ES-I3 (cell line): ENCODE data around the gene CRTAP.
"Not testable (repeated sequence)": the region's sequence is repeated elsewhere in the genome, so short reads cannot be mapped to it uniquely, and the experiment has no call there.

Experiments used
- H3K36me3 ChIP-seq: 2 replicates; pipeline ENCODE4 v1.6.1; 2013; ENCODE audit warnings: mild to moderate bottlenecking, low read length, control low read depth, moderate library complexity; ENCODE audit not compliant: insufficient read depth
- H3K4me1 ChIP-seq: 2 replicates; pipeline ENCODE4 v1.6.1; 2013; ENCODE audit warnings: mild to moderate bottlenecking, control low read depth, low read length; ENCODE audit not compliant: insufficient read depth
- H3K9ac ChIP-seq: 2 replicates; pipeline ENCODE4 v1.6.1; 2013; ENCODE audit warnings: low read depth, mild to moderate bottlenecking, low read length, moderate library complexity
- H3K9me3 ChIP-seq: 2 replicates; pipeline ENCODE4 v1.6.1; 2013; ENCODE audit warnings: mild to moderate bottlenecking, low read length, moderate library complexity; ENCODE audit not compliant: control insufficient read depth, insufficient read depth

Gene CRTAP

DNA sequence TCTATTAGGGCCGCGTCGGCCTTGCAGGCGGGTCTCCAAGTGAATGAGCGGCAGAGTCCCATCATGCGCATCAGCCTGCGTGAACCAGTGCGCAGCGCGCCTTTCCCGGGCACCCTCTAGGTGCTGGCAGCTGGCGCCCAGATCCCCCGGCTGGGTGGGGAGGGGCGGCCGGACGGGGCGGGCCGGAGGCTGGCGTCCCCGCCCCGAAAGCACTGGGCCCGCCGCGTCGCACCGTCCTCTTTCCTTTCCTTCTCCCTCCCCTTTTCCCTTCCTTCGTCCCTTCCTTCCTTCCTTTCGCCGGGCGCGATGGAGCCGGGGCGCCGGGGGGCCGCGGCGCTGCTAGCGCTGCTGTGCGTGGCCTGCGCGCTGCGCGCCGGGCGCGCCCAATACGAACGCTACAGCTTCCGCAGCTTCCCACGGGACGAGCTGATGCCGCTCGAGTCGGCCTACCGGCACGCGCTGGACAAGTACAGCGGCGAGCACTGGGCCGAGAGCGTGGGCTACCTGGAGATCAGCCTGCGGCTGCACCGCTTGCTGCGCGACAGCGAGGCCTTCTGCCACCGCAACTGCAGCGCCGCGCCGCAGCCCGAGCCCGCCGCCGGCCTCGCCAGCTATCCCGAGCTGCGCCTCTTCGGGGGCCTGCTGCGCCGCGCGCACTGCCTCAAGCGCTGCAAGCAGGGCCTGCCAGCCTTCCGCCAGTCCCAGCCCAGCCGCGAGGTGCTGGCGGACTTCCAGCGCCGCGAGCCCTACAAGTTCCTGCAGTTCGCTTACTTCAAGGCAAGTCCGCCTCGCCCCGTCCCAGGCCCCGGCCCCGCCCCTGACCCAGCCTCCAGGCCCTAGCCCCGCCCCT lies at the start of gene CRTAP:
TSS of gene CRTAP (plus strand) at position 243 of the 850 bp plus-strand sequence. CDS start at position 307, 64 bp downstream.
- H3K9ac ChIP-seq = peak within 1 kb of the TSS; percentile 96
- H3K9me3 ChIP-seq = 0 out of 2 replicates have a peak, but pooled peaks cover 3% of the 10 kb centered on the region
- H3K36me3 ChIP-seq = no peaks in the 10 kb centered on the region
- H3K4me1 ChIP-seq = no peaks in the 10 kb centered on the region

DNA sequence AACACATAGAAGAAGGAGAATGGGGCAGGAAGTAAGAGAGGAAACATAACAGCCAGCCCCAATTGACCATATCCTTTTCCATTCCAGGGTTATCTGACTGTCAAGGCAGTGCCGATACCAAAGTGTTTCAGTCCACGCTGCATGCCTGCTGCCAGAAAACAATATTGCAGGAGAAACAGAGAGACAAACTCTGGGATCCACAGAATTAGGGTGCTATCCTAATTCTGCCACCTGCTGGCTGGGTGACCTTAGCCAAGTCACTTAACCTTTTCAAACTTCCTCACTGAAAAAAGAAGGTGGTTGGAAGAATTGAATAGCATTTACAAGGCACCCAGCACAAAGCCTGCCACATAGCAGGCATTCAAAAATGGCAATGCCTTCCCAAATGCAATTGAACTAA lies 48.9 kb upstream of the CRTAP start:
- no peak overlapping the region for H3K9ac ChIP-seq
- peaks cover 3% of the 10 kb centered on the region; the same call in 1 of the 2 replicates for H3K36me3 ChIP-seq
- H3K4me1 ChIP-seq = no peaks in the 10 kb centered on the region
- no peaks in the 10 kb centered on the region for H3K9me3 ChIP-seq

DNA sequence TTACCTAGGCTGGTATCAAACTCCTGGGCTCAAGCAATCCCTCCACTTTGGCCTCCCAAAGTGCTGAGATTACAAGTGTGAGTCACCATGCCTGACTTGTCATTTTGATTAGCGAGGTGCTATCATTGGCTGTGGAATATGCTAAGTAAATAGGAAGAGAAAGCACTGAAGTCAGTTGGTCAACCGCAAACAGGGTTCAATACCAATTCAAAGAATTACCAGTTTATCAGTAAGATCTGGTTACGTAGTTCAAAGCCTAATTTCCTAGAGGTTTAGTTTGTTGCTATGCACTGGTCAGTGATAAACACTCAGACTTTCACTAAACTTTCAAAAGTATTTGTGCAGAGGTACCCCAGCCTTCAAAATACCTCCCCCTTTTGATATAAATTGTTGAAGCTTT lies 46.3 kb upstream of the CRTAP start:
- Histone ChIP-seq H3K4me1 (peaks cover 5% of the 10 kb centered on the region), H3K36me3 (no peaks in the 10 kb centered on the region; the same call in 1 of the 2 replicates), H3K9ac (no peak overlapping the region), H3K9me3 (no peaks in the 10 kb centered on the region)

DNA sequence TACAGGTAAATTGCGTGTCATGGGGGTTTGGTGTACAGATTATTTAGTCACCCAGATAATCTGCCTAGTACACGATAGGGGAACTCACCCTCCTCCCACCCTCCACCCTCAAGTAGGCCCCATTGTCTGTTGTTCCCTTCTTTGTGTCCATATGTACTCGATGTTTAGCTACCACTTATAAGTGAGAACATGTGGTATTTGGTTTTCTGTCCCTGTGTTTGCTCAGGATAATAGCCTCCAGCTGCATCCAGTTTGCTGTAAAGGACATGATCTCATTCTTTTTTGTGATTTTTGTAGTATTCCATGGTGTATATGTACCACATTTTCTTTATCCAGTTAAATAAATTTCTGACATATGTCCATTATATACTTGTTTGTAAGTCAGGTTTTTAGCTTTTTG lies 44.0 kb upstream of the CRTAP start:
- H3K9ac ChIP-seq, H3K9me3 ChIP-seq, H3K36me3 ChIP-seq, H3K4me1 ChIP-seq: not testable (repeated sequence)

DNA sequence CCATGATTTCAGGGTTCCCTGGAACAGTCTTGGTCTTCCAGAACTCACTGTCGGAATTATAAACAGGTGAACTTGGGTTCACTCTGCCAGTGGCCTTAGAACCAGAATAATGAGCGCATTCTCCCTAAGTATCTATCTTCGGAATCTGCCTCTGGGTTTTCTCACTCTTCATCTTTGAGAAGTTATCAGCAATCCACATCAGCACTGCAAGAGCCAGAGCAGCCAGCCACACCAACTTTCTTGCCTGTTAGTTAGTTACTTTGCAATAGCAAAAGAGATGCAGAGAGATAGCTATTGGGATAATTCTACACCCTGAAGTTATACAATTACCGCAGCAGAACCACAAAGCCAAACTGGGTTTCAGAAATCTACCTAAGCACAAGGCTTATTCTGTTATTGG lies 42.6 kb upstream of the CRTAP start:
- H3K36me3 ChIP-seq = peaks cover 3% of the 10 kb centered on the region; the same call in 1 of the 2 replicates
- no peak overlapping the region for H3K9ac ChIP-seq
- H3K9me3 ChIP-seq = no peaks in the 10 kb centered on the region
- peaks cover 5% of the 10 kb centered on the region for H3K4me1 ChIP-seq

DNA sequence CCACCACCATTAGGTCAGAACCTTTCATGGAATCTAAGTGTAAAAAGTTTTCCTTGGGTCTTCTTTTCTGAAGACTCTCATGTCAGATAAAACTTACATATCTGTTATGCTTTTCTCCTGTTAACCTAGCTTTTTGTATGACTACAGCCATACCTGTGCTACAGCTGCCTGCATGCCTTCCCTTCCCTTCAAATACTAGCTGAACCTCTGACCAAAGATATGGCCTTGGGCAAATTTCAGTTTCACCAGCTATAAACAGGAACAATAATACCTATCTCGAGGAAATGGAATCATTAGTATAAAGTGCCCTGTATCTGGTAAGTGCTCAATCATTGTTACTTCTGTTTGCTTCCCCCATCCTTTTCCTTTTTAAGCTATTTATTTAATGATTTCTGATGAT lies 41.9 kb upstream of the CRTAP start:
- Histone ChIP-seq H3K4me1 (peaks cover 5% of the 10 kb centered on the region), H3K36me3 (peaks cover 3% of the 10 kb centered on the region; the same call in 1 of the 2 replicates), H3K9me3 (no peaks in the 10 kb centered on the region), H3K9ac (no peak overlapping the region)

DNA sequence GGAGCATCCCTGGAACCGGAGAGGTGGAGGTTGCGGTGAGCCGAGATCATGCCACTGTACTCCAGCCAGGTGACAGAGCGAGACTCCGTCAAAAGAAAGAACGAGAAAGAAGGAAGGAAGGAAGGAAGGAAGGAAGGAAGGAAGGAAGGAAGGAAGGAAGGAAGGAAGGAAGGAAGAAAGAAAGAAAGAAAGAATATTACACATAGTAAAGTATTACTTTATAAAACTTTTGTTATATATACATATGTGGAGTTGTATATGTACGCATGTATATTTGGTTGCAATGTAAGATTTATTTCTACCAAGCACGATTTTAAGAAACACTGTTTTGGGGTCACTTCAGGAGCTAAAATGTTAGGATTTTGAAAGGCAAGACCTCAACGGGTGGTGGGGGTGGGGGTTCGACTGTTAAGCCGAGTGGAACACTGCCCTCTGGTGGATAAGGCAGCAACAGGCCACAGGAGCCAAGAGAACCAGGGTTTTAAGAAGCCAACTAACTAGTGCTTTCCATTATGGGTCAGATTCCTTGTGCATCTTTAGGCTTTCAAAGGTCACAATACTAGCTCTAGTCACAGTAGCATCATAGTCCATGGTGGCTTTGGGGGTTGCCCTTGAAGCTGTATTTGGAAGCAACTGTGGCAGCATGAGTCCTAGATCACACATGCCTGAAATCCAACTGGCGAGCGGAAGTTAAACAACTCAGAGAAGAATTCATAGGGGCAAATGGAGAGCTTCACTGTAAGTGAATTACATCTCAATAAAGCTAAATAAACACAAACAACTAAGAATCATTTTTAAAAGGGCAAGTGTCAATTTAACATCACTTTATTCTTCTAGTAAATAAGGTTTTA lies 39.4 kb upstream of the CRTAP start:
- Histone ChIP-seq H3K9ac (no peak overlapping the region), H3K9me3 (no peaks in the 10 kb centered on the region), H3K4me1 (peaks cover 5% of the 10 kb centered on the region), H3K36me3 (peaks cover 3% of the 10 kb centered on the region; the same call in 1 of the 2 replicates)

DNA sequence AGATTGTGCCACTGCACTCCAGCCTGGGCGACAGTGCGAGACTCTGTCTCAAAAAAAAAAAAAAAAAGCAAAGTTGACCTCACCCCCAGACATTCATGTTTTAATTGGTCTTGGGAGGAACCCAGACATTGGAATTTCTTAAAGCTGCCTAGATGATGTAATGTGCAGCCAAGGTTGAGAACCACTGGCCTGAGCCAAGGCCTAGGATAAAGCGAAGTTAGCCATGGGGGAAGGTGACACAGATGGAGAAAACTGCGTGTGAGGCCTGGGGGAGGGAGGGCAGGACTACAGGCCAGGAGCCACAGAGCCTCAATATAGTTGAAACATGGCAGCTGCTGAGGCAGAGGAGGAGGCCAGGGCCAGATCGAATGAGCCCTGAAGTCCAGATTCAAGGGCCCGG lies 37.8 kb upstream of the CRTAP start:
- peaks cover 4% of the 10 kb centered on the region for H3K4me1 ChIP-seq
- H3K36me3 ChIP-seq = peaks cover 3% of the 10 kb centered on the region; the same call in 1 of the 2 replicates
- no peak overlapping the region for H3K9ac ChIP-seq

DNA sequence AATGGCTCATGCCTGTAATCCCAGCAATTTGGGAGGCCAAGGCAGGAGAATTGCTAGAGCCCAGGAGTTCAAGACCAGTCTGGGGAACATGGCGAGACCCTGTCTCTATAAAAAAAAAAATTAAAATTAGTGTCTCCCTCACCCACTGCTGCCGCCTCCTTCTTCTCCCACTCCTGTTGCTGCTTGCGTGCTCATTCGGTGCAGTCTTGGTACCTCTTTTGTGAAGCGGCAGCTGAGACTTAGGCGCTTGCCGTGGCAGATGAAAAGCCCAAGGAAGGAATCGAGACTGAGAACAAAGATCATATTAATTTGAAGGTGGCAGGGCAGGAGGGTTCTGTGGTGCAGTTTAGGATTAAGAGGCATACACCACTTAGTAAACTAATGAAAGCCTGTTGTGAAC lies 36.9 kb upstream of the CRTAP start:
- Histone ChIP-seq H3K9me3 (no peaks in the 10 kb centered on the region), H3K9ac (no peak overlapping the region), H3K4me1 (no peaks in the 10 kb centered on the region), H3K36me3 (peaks cover 3% of the 10 kb centered on the region; the same call in 1 of the 2 replicates)

More for the DNA sequence above, 37.8 kb upstream of the CRTAP start:
- no peaks in the 10 kb centered on the region for H3K9me3 ChIP-seq

DNA sequence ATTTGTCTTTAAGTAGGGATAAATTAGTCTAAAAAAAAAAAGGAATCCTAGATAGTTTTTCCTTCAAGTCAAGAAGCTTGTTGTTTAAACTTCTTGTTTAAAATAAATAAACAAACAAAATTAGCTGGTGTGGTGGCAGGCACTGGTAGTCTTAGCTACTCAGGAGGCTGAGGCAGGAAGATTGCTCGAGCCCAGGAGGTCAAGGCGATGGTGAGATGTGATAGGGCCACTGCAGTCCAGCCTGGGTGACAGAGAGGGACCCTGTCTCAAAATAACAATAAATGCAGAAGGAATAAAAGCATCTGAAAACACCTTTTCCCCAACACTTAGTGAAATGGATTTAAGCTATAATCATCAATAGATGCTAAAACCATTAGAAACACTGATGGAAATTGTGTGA lies 35.8 kb upstream of the CRTAP start:
- Histone ChIP-seq H3K4me1 (no peaks in the 10 kb centered on the region), H3K9me3 (no peaks in the 10 kb centered on the region), H3K36me3 (no peaks in the 10 kb centered on the region), H3K9ac (no peak overlapping the region)

DNA sequence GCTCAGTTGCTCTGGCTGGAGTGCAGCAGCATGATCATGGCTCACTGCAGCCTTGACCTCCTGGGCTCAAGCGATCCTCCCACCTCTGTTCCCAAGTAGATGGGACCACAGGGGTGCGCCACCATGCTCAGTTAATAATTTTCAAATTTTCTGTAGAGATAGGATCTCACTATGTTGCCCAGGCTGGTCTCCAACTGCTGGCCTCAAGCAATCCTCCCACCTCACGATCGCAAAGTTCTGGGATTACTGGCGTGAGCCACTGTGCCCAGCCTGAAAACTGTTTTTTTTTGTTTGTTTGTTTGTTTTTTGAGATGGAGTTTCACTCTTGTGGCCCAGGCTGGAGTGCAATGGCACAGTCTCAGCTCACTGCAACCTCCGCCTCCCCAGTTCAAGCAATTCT lies 34.0 kb upstream of the CRTAP start:
- H3K36me3 ChIP-seq, H3K9ac ChIP-seq, H3K9me3 ChIP-seq, H3K4me1 ChIP-seq: not testable (repeated sequence)

DNA sequence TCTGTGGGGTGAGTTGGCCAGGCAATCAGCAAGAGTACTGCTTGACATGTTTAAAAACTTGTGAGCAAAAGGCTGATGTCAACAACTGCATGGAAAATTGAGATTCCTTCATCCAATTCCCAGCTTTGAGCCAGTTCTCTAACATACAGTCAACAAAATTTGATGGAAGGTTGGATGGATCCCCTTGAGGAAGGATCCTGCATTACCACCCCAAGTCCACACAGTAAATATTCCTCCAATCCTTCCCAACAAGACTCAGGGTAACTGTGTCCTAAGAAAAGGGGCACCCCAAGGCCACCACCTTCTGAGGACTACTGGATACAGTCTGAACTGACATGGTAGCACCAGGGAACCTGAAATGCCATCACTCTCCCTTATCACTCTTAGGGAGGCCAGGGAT lies 32.0 kb upstream of the CRTAP start:
- Histone ChIP-seq H3K9me3 (no peaks in the 10 kb centered on the region), H3K9ac (no peak overlapping the region), H3K36me3 (no peaks in the 10 kb centered on the region)

DNA sequence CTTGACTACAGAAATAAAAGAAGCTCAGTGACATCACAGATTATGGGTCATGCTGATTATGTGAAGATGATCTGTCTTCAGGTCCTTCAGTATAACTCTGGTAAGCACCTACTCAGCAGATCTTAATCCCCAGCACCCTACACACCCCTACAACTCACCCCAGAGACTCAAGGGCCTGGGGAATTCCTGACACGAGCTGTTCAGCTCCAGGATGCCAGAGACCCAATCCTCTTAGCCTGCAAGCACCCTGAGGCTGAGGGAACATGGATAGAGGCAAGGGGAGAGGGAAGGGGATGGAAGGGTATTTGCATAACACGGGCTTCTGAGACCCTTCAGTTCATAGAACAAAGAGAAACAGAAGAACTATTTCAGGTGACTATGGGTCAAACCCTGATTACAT lies 29.9 kb upstream of the CRTAP start:
- Histone ChIP-seq H3K4me1 (no peaks in the 10 kb centered on the region; the same call in 1 of the 2 replicates), H3K9ac (no peak overlapping the region), H3K9me3 (no peaks in the 10 kb centered on the region), H3K36me3 (no peaks in the 10 kb centered on the region)

More for the DNA sequence above, 32.0 kb upstream of the CRTAP start:
- no peaks in the 10 kb centered on the region; the same call in 1 of the 2 replicates for H3K4me1 ChIP-seq

DNA sequence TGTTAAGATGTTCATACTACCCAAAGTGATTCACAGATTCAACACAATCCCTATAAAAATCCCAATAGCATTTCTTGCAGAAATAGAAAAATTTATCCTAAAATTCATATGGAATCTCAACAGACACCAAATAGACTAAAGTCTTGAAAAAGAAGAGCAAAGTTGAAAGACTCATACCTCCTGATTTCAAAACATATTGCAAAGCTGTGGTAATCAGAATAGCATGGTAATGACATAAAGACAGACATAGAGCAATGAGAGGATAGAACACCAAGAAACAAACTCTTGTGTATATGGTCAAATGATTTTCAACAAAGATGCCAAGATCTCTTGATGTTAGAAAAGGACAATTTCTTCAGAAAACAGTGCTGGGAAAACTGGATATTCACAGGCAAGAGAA lies 25.1 kb upstream of the CRTAP start:
- H3K4me1 ChIP-seq = no peaks in the 10 kb centered on the region; the same call in 1 of the 2 replicates
- H3K9me3 ChIP-seq = no peaks in the 10 kb centered on the region
- no peak overlapping the region for H3K9ac ChIP-seq
- no peaks in the 10 kb centered on the region for H3K36me3 ChIP-seq
